HG02885 (cell line): ENCODE measurements around the gene ENPP7.

ENCODE experiments used
- ATAC-seq: cut with Tn5 transposase; IDR thresholded peaks from one replicate; pipeline ENCODE4 v1.9.1; 2021; ENCODE audit warnings: mild to moderate bottlenecking; ENCODE audit not compliant: unreplicated experiment, poor library complexity

Gene ENPP7

GRCh38 chr17:79702034-79702433 is 28.7 kb upstream of the ENPP7 start:
- ATAC-seq = no peak

DNA sequence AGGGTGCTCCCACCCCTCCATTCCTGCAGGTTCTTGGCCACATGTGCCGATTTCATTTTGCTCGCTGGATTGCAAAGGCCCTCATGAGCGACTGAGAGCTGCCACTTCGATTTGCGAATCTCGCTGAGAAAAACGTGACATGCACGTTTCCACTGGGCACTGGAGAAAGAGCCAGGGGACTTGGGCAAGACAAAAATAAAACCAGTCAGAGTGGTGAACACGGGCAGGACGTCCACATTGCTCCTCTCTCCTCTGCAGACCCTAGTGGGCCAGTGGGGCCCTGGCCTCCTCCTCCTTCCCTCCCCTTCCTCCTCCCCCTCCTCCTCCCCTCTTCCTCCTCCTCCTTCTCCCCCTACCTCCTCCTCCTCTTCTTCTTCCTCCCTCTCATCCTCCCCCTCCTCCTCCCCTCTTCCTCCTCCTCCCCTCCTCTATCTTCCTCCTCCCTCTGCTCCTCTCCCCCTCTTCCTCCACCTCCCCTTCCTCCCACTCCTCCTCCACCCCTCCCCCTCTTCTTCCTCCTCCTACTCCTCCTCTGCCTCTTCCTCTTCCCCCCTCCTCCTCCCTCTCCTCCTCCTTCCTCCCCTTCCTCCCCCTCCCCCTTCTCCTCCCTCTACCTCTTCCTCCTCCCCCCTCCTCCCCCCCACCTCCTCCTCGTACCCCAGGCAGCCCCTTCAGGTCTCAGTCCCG is 28.1 kb upstream of the ENPP7 start:
- ATAC-seq = no peak

GRCh38 chr17:79704691-79705090 is 26.1 kb upstream of the ENPP7 start:
- no peak for ATAC-seq

DNA sequence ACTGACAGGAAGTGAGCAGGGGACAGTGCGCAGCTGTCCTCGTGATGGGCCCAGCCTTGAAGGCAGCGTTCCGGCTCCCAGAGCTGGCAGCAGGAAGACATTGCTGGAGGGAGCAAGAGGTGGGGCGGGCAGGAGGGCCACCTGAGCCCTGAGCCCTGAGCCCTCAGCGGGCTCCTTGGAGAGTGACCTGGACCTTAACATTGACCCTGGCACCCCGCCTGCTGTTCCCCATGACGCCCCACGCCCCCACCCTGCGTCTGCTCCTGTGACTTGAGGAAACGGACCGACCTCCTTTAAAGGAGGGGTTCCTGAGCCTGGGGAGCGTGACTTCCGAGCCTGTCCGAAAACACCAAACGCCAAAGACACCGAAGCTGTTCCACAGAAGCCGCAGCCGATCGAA is 25.1 kb upstream of the ENPP7 start:
- ATAC-seq = no peak

DNA sequence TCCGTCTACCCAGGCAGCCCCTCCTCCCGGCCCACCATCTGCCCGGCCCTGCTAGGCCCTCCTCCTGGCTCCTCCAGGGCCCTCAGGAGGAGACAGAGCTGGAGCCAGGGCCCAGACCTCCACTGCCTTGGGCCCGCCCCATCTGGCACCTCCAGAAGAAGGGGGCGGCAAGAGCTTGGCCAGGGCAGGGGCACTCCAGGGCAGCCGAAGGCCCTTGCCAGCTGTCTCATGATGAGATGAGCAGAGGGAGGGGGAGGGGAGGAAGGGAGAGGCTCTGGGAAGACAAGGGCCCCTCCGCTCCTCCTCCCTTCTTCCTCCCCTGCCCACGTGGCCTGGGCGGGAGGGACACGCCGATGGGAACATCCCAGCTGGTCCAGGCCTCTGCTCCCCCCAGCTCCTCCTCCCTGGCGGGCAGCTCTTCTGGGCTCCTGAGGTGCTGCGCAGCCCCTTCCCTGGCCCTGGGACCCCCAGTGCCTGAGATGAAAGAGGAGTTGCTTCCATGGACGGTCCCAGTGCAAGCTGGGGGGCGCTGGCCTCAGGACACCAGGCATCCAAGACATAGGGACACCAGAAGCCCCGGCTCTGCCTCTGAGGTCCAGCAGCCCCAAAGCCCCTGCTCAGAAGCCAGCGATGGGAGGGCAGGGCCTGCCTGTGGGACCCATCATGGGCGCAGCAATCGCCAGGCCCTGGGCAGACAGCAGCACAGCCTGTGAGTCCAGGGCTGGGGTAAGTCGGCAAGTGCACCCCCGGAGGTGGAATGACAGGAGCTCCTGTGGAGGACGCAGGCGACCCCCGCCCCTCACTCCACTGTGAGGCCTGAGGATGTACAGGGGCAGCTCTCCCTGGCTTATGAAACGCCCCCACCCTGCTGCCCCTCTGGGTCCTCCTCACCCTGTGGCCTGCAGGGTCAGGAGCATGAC is 23.6 kb upstream of the ENPP7 start:
- no peak for ATAC-seq

DNA sequence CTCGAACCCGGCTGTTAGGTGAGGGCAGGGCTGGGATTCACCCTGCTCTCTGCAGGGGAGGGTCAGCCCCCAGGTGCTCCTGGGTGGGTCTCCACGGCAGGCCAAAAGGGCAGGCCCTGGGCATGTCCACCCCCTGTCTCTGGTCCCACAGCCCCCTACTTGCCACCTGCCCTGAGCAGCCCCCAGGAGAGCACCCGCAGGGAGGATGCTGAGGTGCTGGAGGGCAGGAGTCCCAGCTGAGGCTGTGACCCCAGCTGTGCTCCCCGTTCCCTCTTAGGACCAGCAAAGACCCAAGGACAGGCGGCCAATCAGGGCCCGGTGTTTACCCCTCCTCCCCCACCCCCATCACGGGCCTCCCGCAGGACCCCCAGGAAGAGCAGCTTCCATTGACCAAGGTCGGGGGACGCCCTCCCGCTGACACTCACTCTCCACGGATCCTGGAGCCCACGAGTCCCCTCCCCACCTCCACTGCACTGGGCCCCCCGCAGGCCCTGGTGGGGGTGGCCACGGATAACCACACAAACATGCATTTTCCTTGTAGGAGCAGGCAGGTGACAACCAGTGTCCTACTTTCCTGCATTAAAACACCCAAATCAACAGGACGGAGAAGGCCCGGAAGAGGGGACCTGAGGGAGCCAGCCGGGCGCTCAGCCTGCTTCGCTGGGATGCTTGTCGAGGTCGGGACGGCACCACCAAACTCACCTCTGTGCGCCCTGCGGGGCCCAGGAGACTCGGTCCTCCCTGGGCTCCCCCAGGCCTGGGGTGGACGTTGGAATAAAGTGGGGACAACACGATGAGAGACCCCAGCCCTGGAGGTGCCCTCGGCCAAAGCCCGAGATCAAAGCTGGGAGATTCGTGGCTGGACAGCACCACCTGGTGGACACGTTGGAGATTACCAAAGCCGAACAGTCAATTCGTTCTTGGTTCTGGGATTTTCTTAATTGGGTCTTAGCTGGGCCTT is 22.5 kb upstream of the ENPP7 start:
- no peak for ATAC-seq

- ATAC-seq = no peak
Observed at GRCh38 chr17:79711715-79712305, 18.9 kb upstream of the ENPP7 start.

- ATAC-seq = no peak
Observed at GRCh38 chr17:79713391-79713790, 17.4 kb upstream of the ENPP7 start.

- ATAC-seq = no peak
Observed at GRCh38 chr17:79714176-79715097, 16.3 kb upstream of the ENPP7 start.

DNA sequence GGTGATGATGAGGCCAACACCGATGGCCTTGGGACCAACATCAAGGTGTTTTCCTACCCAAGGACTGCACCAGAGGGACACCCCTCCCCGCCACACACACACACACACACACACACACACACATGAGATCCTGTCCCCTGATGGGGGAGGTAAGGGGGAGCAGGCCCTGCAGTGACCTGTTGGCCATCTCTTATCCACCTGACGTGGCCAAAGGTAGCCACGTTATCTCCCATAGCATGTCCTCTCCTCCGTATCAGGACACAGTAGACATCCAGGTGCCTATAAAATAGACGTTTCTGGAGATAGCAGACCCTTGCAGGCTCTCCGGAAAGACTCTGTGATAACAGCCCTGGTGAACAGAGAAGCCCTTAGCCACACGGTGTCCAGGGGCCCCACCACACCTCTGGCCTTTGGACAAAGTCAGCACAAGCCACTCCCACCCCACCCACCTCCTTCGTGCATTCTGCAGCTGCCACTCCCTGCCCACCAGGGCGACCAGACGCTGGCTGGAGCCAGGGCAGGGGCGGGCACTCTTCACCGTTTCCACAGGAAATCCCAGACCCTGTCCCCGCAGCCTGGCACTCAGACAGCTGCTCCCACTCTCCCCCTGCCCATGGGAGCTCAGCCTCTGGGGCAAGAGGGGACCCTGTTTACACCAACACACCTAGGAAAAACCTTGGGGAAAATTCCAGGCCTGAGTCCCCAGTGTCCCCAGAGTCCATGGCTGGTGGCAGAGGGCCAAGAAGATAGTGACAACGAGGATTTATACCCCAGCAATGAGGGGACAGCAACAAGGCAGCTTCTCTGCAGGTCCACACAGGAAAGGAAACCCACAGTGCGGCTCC is 15.4 kb upstream of the ENPP7 start:
- ATAC-seq = no peak

DNA sequence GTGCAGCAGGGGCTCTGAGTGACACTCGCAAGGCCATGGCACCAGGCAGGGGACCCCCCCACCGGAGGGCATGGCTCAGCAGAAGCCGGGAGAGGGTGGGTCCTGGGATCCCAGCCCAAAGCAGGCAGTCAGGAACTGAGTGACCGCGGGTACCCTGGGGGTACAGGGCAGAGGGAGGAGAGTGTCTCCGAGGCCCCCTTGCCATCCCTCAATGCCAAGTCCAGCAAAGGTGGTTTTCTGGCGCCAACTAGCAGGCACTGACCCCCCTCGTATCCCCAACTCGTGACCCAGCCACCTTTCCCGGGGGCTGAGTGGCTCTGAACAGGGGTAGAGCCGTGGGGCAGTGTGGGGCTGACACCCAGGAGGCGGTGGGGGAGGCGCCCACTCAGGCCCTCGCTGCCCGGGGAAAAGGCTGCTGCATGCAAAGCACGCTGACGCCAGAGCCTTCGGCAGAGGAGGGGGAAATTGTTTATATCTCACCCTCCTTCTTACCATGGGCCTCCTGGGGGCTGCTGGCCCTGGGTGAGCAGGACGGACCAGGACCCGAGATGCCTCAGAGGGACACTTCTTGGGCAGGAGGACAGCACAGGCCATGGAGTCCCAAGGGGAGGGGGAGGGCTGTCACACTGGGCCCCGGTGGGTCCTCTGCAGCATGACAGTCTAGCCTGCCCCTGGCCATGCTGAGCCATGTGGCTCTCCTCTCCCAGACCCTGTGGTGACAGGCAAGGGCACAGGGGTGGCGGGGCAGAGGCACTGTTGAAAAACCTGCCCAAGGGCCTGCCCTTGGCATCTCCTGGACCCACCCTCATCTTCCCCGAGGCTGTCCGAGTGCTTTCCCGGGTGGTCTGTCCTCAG is 14.6 kb upstream of the ENPP7 start:
- no peak for ATAC-seq

- ATAC-seq = no peak
Observed at GRCh38 chr17:79720705-79721292, 9.9 kb upstream of the ENPP7 start.

- no peak for ATAC-seq
Observed at GRCh38 chr17:79721993-79722671, 8.6 kb upstream of the ENPP7 start.

DNA sequence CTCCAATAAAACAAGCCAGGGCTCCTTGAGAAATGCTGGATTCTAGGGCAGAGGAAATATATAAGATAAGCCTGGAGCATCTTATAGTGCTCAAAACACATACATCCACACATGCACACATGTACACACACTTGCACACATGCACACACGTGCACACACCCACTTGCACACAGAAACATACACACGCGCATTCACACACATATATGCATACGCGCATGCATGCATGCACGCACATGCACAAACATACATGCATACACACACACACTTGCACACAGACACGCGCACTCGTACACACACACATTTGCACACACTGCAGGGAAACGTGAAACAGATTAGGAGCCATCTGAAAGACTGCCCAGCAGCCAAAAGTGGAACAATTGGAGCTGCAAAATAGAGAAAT is 8.0 kb upstream of the ENPP7 start:
- no peak for ATAC-seq

DNA sequence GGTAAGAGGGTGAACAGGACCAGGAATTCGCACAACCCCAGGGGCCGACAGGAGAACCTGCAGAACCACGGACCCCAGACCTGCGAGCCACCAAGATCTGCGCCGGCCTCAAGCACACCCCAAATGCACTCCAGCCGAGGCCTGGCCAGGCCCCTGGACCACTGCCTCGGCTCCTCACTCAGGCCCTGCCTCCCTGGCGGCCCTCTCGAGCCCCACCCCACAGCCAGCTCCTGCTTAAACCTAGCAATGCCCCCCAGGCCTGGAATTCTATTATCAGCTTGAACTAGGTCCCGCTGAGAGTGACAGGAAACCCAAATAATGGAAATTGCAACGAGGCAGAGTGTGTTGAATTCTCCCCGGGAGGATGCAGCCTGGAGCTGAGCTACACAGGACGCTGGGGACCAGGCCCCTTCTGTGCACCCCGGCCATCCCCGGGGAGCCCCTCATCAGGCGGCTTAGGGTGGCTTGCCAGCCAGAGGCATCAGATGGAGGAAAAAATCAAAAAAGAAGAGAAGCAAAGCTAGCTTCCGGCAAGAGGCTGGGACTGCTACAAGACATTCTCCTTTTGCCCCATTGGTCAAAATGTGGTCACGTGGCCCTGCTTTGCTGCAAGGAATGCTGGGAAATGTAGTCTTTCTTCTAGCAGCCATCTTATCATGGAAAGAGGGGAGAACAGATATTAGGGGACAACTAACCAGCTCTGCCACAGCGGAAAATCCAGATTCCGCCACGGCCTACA is 2.4 kb upstream of the ENPP7 start:
- ATAC-seq = no peak
